CD4-positive, alpha-beta T cell (primary cell): ENCODE measurements around the gene CHID1. TPM values are rescaled to one million over a fixed set of nuclear protein-coding genes. Genes with fewer than 3 reads are reported as not detected.

Experiments
- ATAC-seq: fragments of 200-7000 bp; cut with Tn5 transposase; one replicate; pipeline ENCODE4 v1.10.0; 2022; ENCODE audit warnings: mild to moderate bottlenecking; ENCODE audit not compliant: poor library complexity
- CTCF ChIA-PET: fragments of 350-600 bp; sonication (Branson Sonifier 250); formaldehyde crosslinking; loops from one replicate; lab custom pipeline; 2021; ENCODE audit warnings: antibody characterized with exemption, inconsistent platforms; lab: Charles Lee
- POLR2A ChIA-PET: fragments of 350-600 bp; sonication (Branson Sonifier 250); formaldehyde crosslinking; loops from one replicate; lab custom pipeline; 2021; ENCODE audit warnings: antibody characterized with exemption, inconsistent platforms; lab: Charles Lee
- DNase-seq, 14 experiments: peaks; one replicate each; pipeline ENCODE4 v3.0.0-alpha.2; 2013 to 2020; ENCODE audit warnings: mixed read lengths in 2 of 14
- H3K27ac ChIP-seq, 2 donors: one replicate each; pipeline versions ENCODE4 v1.5.1 to v1.7.0; 2013; ENCODE audit warnings: low read length in 2 of 2, low read depth in 1 of 2, mild to moderate bottlenecking in 1 of 2
- H3K27me3 ChIP-seq, 2 experiments: 1 replicate in 1 of 2; 2 replicates in 1 of 2; pipeline versions ENCODE4 v1.6.1 to v1.7.0; 2013; ENCODE audit warnings: low read length in 2 of 2, control low read depth in 1 of 2, mild to moderate bottlenecking in 1 of 2, moderate library complexity in 1 of 2; ENCODE audit not compliant: insufficient read depth in 2 of 2, control insufficient read depth in 1 of 2
- H3K36me3 ChIP-seq: one replicate; pipeline ENCODE4 v1.6.1; 2013; ENCODE audit warnings: low read length, control low read depth; ENCODE audit not compliant: insufficient read depth
- H3K4me1 ChIP-seq: one replicate; pipeline ENCODE4 v1.6.1; 2013; ENCODE audit warnings: low read length, control low read depth; ENCODE audit not compliant: insufficient read depth
- H3K4me3 ChIP-seq: one replicate; pipeline ENCODE4 v1.5.1; 2013; ENCODE audit warnings: mild to moderate bottlenecking, low read length, moderate library complexity
- H3K9me3 ChIP-seq, 2 experiments: 1 replicate in 1 of 2; 2 replicates in 1 of 2; pipeline versions ENCODE4 v1.6.1 to v1.7.0; 2013; ENCODE audit warnings: low read length in 2 of 2, mild to moderate bottlenecking in 2 of 2, control low read depth in 1 of 2, moderate library complexity in 1 of 2; ENCODE audit not compliant: control insufficient read depth in 1 of 2, insufficient read depth in 1 of 2
- H3K27ac Mint-ChIP-seq: one replicate; pipeline ENCODE4 v1.8.0; 2020; ENCODE audit warnings: mixed read lengths
- H3K27me3 Mint-ChIP-seq: one replicate; pipeline ENCODE4 v1.8.0; 2021; ENCODE audit warnings: mixed read lengths
- H3K36me3 Mint-ChIP-seq: one replicate; pipeline ENCODE4 v1.8.0; 2021; ENCODE audit warnings: low read depth, mixed read lengths
- H3K4me1 Mint-ChIP-seq: one replicate; pipeline ENCODE4 v1.8.0; 2021; ENCODE audit warnings: low read depth, mixed read lengths
- H3K4me3 Mint-ChIP-seq: one replicate; pipeline ENCODE4 v1.8.0; 2020; ENCODE audit warnings: mild to moderate bottlenecking, mixed read lengths
- H3K9me3 Mint-ChIP-seq: one replicate; pipeline ENCODE4 v1.8.0; 2020; ENCODE audit warnings: mixed read lengths
- intact Hi-C, 2 experiments: fragments of 100-400 bp; cut with DNase I in 1 of 2; cut with micrococcal nuclease in 1 of 2; formaldehyde crosslinking; loops; one replicate each; pipeline versions ENCODE4 v1.15.1 to v1.9.0; 2023 to 2025; cut with DNase I, micrococcal nuclease
- total RNA-seq, 174 experiments: library from RNA in 2 of 174; stranded (reverse) in 2 of 174; gene quantifications; one replicate each; pipeline ENCODE4 v1.2.3 and lab custom pipeline; 2021 to 2026
- TF ChIP-seq, protein P1 (sequence below): fragments of 200-600 bp; IDR thresholded peaks from one replicate; pipeline ENCODE4 v1.8.0; 2022; ENCODE audit warnings: antibody characterized with exemption, mild to moderate bottlenecking

CHID1 gene
- total RNA-seq, 2 experiments from 2014 or later = 17.1 to 22.8 TPM

DNA sequence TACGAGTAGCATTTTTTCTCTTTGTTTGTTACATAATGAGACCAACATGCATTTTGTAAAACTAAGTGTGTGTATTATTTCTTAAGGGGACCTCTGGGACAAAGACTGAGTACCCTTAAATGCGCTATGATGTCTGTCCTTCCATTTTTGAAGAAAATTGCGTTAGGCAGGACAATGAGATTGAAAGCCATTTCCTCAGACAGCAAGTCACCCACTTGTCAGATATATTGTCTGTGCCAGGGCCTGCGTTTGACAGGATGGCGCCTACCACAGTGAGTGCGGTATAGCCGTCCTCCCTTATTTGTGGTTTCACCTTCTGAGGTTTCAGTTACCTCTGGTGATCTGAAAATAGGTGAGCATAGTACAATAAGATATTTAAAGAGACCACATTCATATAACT is 17.3 kb upstream of the CHID1 start:
- Mint-ChIP-seq H3K36me3 (peaks cover 24% of the 10 kb centered on the region), H3K4me1 (peaks cover 49% of the 10 kb centered on the region), H3K9me3 (no peaks in the 10 kb centered on the region), H3K27me3 (no peaks in the 10 kb centered on the region), H3K27ac (peak overlapping the region; percentile 96), H3K4me3 (peak overlapping the region; percentile 90)
- Histone ChIP-seq H3K4me1 (peaks cover 52% of the 10 kb centered on the region), H3K27ac (peak overlapping the region; percentile 18 to 73), H3K27me3 (no peaks in the 10 kb centered on the region), H3K36me3 (peaks cover 4% of the 10 kb centered on the region), H3K9me3 (no peaks in the 10 kb centered on the region), H3K4me3 (peak overlapping the region; percentile 16)
- intact Hi-C loops = loop anchor here (5.0 to 10.0 kb wide), 2 partner anchors 83 to 311 kb away; partner anchors contain the start of genes IRF7 (in 1 of the 2), POLR2L (in 1 of the 2) and TSPAN4 (in 1 of the 2)
- TF ChIP-seq, protein P1, sequence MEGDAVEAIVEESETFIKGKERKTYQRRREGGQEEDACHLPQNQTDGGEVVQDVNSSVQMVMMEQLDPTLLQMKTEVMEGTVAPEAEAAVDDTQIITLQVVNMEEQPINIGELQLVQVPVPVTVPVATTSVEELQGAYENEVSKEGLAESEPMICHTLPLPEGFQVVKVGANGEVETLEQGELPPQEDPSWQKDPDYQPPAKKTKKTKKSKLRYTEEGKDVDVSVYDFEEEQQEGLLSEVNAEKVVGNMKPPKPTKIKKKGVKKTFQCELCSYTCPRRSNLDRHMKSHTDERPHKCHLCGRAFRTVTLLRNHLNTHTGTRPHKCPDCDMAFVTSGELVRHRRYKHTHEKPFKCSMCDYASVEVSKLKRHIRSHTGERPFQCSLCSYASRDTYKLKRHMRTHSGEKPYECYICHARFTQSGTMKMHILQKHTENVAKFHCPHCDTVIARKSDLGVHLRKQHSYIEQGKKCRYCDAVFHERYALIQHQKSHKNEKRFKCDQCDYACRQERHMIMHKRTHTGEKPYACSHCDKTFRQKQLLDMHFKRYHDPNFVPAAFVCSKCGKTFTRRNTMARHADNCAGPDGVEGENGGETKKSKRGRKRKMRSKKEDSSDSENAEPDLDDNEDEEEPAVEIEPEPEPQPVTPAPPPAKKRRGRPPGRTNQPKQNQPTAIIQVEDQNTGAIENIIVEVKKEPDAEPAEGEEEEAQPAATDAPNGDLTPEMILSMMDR = no peak
- DNase-seq (peak in 11 of 14 experiments; percentile 25 to 77 (median 44)), ATAC-seq (peak; percentile 53)
- ChIA-PET POLR2A (no interaction called here), CTCF (interaction anchor here (0.6 kb wide), 1 partner anchor 106 kb away, joined by 3 read pairs; no protein-coding TSS in a partner anchor)

DNA sequence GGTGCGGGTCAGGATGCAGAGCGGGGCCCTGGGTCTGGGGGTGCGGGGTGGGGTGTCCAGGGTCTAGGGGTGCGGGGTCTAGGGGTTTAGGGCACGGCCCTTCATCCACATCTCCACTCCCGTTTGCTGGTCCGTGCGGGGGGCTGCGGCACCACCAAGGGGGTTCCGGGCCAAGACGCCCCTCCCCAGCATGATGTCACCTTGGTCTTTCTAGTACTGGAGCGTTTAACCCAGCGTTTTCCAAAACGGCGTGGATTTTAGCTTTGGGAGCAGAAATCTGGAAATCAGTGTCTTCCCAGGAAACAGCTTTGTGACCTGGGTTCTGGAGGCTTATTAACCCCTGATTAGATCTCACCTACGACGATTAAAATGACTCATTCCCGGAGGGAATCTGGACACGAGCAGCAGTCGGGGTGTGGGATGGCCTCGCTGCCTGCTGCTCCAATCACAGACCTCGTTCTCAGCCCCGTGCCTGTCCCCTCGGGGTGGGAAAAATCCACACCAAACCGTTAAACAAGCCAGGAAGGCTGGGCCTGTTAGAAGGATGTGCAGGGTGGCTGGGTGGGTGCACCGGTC is 15.8 kb upstream of the CHID1 start:
- POLR2A ChIA-PET = no interaction called here
- peak overlapping the region; percentile 90 for H3K4me3 Mint-ChIP-seq
- Histone ChIP-seq H3K36me3 (peaks cover 4% of the 10 kb centered on the region), H3K4me1 (peaks cover 46% of the 10 kb centered on the region), H3K27ac (peak overlapping the region; percentile 62 to 73), H3K4me3 (peak overlapping the region; percentile 65), H3K9me3 (no peaks in the 10 kb centered on the region), H3K27me3 (no peaks in the 10 kb centered on the region)
- intact Hi-C loops = loop anchor here (5.0 to 10.0 kb wide), 2 partner anchors 82 to 309 kb away; partner anchors contain the start of genes IRF7 (in 1 of the 2), POLR2L (in 1 of the 2) and TSPAN4 (in 1 of the 2)
- H3K27ac Mint-ChIP-seq = peak overlapping the region; percentile 96
- no peaks in the 10 kb centered on the region for H3K27me3 Mint-ChIP-seq
- TF ChIP-seq, protein P1 = no peak
- ATAC-seq (no peak), DNase-seq (peak in 3 of 14 experiments; percentile 14 to 51 (median 48))
- peaks cover 21% of the 10 kb centered on the region for H3K36me3 Mint-ChIP-seq
- H3K4me1 Mint-ChIP-seq = peaks cover 40% of the 10 kb centered on the region
- no peaks in the 10 kb centered on the region for H3K9me3 Mint-ChIP-seq
- CTCF ChIA-PET = no interaction called here

DNA sequence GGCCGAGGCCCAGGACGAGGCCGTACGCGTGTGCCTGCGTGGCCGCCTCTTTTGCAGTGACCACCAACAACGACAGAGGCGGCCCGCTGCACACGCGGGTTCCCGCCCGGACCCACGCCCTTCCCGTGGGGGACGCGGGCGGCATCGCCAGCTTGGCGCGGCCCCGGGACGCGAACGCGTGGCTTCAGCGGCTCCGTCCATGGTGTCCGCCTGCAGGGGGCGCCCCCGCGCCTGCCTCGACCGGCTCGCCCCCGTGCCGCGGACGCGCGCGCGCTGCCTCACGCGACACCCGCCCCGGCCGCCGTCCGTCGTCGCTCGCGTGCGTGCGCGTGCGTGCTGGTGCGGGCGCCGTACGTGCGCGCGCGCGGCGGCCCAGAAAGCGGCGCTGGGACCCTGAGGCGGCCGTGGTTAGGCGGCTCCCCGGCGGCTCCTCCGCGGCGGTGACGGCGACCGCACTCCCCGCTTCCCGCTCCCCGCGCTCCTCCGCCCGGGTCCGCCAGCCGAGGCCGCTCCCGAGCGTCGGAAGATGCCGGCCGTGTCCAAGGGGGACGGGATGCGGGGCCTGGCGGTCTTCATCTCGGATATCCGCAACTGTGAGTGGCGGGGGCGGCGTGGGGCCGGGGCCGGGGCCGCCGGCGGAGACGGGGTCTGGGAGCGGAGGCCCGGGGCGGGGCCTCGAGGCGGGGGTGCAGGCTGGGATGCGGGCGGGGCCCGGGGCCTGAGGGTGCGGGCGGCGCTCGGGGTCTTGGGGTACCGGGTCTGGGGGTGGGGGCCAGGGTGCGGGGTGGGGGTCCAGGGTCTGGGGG is 15.1 kb upstream of the CHID1 start, which contains the start of gene AP2A2:
Gene AP2A2, plus strand, starts transcription at position 375 of the 806 bp plus-strand sequence. Its CDS starts 152 bp downstream, at position 527.
- Mint-ChIP-seq H3K4me1 (peaks cover 33% of the 10 kb centered on the region), H3K36me3 (peaks cover 21% of the 10 kb centered on the region), H3K9me3 (no peaks in the 10 kb centered on the region), H3K4me3 (peak within 1 kb of the TSS; percentile 90), H3K27ac (peak within 1 kb of the TSS; percentile 96), H3K27me3 (no peaks in the 10 kb centered on the region)
- ATAC-seq (peak; percentile 71), DNase-seq (peak; percentile 78 to 99 (median 90))
- H3K4me3 ChIP-seq = peak within 1 kb of the TSS; percentile 65
- intact Hi-C loops = loop anchor here (1.0 to 10.0 kb wide), 5 partner anchors 15 to 647 kb away; partner anchors contain the start of genes CHID1 (in 1 of the 2), DUSP8 (in 1 of the 2), IRF7 (in 1 of the 2) and POLR2L (in 1 of the 2)
- ChIA-PET POLR2A (interaction anchor here (0.7 to 1.4 kb wide), 4 partner anchors 15 to 230 kb away, joined by 3 to 10 read pairs (median 3); partner anchors contain the start of genes CHID1, DEAF1 and TMEM80), CTCF (interaction anchor here (0.8 to 1.1 kb wide), 4 partner anchors 14 to 56 kb away, joined by 3 to 5 read pairs (median 3); partner anchors contain the start of gene CHID1)
- peaks cover 43% of the 10 kb centered on the region for H3K4me1 ChIP-seq
- no peaks in the 10 kb centered on the region for H3K9me3 ChIP-seq
- H3K36me3 ChIP-seq = peaks cover 4% of the 10 kb centered on the region
- peak within 1 kb of the TSS; percentile 62 to 73 for H3K27ac ChIP-seq
- TF ChIP-seq, protein P1 = peak; percentile 61
- no peaks in the 10 kb centered on the region for H3K27me3 ChIP-seq
